Mucosa of descending colon (tissue), 3 donors: ENCODE measurements around the gene UGT1A8. TPM values are rescaled to one million over a fixed set of nuclear protein-coding genes. Genes with fewer than 3 reads are reported as not detected.

Experiments
- ATAC-seq: fragments of 200-7000 bp; cut with Tn5 transposase; one replicate; pipeline ENCODE4 v1.9.1; 2020; ENCODE audit warnings: mild to moderate bottlenecking, moderate library complexity
- DNase-seq, 3 donors: peaks; one replicate each; pipeline ENCODE4 v3.0.0-alpha.2; 2020
- H3K36me3 ChIP-seq: fragments of 200-600 bp; one replicate; pipeline ENCODE4 v1.8.0; 2021; ENCODE audit warnings: low read depth, mild to moderate bottlenecking
- H3K4me1 ChIP-seq: fragments of 200-600 bp; one replicate; pipeline ENCODE4 v1.8.0; 2021; ENCODE audit warnings: low read depth, mild to moderate bottlenecking
- H3K4me3 ChIP-seq: fragments of 200-600 bp; one replicate; pipeline ENCODE4 v1.8.0; 2021; ENCODE audit warnings: mild to moderate bottlenecking
- H3K9me3 ChIP-seq: fragments of 200-600 bp; one replicate; pipeline ENCODE4 v1.8.0; 2021; ENCODE audit warnings: mild to moderate bottlenecking
- CTCF ChIP-seq: fragments of 200-600 bp; IDR thresholded peaks from one replicate; pipeline ENCODE4 v1.8.0; 2022; ENCODE audit warnings: antibody characterized with exemption, mild to moderate bottlenecking
- intact Hi-C, 2 donors: fragments of 100-400 bp; cut with DNase I in 1 of 2; cut with micrococcal nuclease in 1 of 2; formaldehyde crosslinking; loops; one replicate each; pipeline versions ENCODE4 v1.11.0 to v1.11.1; 2022; cut with DNase I, micrococcal nuclease
- total RNA-seq, 3 donors: library from RNA; stranded (reverse); fragmentation: NEBNext Ultra II Directional in 2 of 3; extraction: Animal tissue kit (Norgen Biotek cat#: 25700) in 2 of 3; gene quantifications; one replicate each; pipeline versions ENCODE4 v1.2.1 to v1.2.4, GENCODE V29; 2021 to 2023
- donor health status: DM: no; HTN: no; CAD: no; lungs with moderate emphysema.
- donor health status: DM: no; HTN: no; CAD: no.
- donor health status: DM: no; HTN: yes; CAD: no.

UGT1A8 gene
- total RNA-seq, 3 donors from 2014 or later: 7.4 to 34.2 (median 12.2) TPM

DNA sequence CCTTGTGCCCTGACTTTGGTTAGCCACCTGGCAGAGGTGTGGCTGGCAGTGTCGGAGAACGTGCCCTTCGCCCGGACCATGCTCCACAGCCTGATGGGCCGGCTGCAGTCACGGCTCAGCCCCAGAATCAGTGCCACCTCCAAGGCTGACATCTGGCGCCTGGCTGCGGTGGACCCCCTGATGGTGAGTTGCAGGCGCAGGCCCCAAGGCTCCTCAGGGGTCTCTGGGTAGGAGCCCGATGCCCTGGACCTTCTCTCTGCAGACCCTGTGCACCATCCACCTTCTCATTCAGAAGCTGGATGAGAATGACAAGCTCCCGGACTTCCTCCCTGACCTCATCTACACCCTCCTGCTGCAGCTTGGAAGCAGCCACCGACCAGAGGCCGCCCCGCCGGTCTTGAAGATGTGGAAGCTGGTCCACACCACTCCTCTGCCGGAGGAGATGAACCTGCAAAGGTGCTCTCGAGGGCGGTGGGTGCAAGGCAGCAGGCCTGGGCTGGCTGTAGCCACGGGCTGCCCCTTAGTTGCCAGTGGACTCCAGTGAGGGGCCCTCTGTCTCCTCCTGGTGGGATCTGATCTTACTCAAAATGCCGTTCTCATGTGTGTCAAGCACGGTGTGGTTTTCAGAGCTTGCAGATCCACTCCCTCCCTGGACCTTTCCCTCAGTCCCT lies 204.8 kb downstream of the UGT1A8 start:
- H3K4me3 ChIP-seq: no peak overlapping the region
- H3K9me3 ChIP-seq: no peaks in the 10 kb centered on the region
- no peaks in the 10 kb centered on the region for H3K4me1 ChIP-seq
- no peak for TF ChIP-seq CTCF
- no peak for DNase-seq
- intact Hi-C loops: no loop called here
- ATAC-seq: no peak
- no peaks in the 10 kb centered on the region for H3K36me3 ChIP-seq

Other genes with a start within 250 kb of the UGT1A8 start
- gene USP40, start 50.9 kb upstream of the UGT1A8 start, total RNA-seq: 10 to 100 TPM; 30.6 to 32.7 (median 31.2) TPM
- 100 to 1,000 TPM in 1 of 3 donors, 10 to 100 TPM in 2; 42.0 to 116 (median 43.9) TPM for gene UGT1A10, start 18.8 kb downstream of the UGT1A8 start, total RNA-seq
- 10 to 100 TPM in 1 of 3 donors, 1 to 10 TPM in 2; 3.6 to 11.4 (median 4.0) TPM for gene UGT1A9, start 54.3 kb downstream of the UGT1A8 start, total RNA-seq
- gene UGT1A7, start 64.3 kb downstream of the UGT1A8 start, total RNA-seq: 10 to 100 TPM in 1 of 3 donors, 1 to 10 TPM in 2; 5.4 to 19.5 (median 5.9) TPM
- 10 to 100 TPM in 1 of 3 donors, 1 to 10 TPM in 2; 8.5 to 19.3 (median 8.7) TPM for gene UGT1A6, start 75.3 kb downstream of the UGT1A8 start, total RNA-seq
- gene UGT1A5, start 95.3 kb downstream of the UGT1A8 start, total RNA-seq: 1 to 10 TPM; 2.1 to 6.5 (median 2.4) TPM
- gene UGT1A4, start 101.1 kb downstream of the UGT1A8 start, total RNA-seq: 1 to 10 TPM; 2.4 to 7.0 (median 2.9) TPM
- gene UGT1A3, start 111.4 kb downstream of the UGT1A8 start, total RNA-seq: 1 to 10 TPM; 2.6 to 4.7 (median 2.7) TPM
- 1 to 10 TPM; 4.0 to 7.0 (median 4.9) TPM for gene UGT1A1, start 142.6 kb downstream of the UGT1A8 start, total RNA-seq
- under 1 TPM in 1 of 3 donors, not detected in 2; 0.20 TPM for gene MROH2A, start 160.7 kb downstream of the UGT1A8 start, total RNA-seq
- 1 to 10 TPM; 1.7 to 9.8 (median 3.6) TPM for gene HJURP, start 236.9 kb downstream of the UGT1A8 start, total RNA-seq